A549 (cell line): Measurements from ENCODE around the gene SGTB. TPM values are rescaled to one million over a fixed set of nuclear protein-coding genes. Genes with fewer than 3 reads are reported as not detected.
A peak's percentile ranks its signal among the peaks of the same experiment; 100 is the strongest.

ENCODE experiments used
- ATAC-seq, 2 experiments: fragments of 200-7000 bp in 1 of 2; fragments of >200 bp in 1 of 2; cut with Nextera tagmentation in 1 of 2; cut with Tn5 transposase in 1 of 2; 3 replicates each; pipeline versions ENCODE4 v1.8.0 to v1.9.1; 2018 to 2020; ENCODE audit warnings: mild to moderate bottlenecking in 1 of 2, moderate library complexity in 1 of 2
- CTCF ChIA-PET: fragments of 300-600 bp; sonication (Branson Sonifier 250); formaldehyde crosslinking; extraction: SDS; loops from one replicate; lab custom pipeline; 2021; ENCODE audit warnings: antibody characterized with exemption, inconsistent platforms; lab: Yijun Ruan, JAX
- POLR2A ChIA-PET: fragments of 350-600 bp; formaldehyde crosslinking; extraction: SDS; loops from one replicate; lab custom pipeline; 2021; ENCODE audit warnings: antibody characterized with exemption, inconsistent platforms; lab: Yijun Ruan, JAX
- DNase-seq, 2 experiments: peaks; one replicate each; pipeline versions ENCODE4 v3.0.0 to v3.0.0-alpha.2; 2011 to 2016; ENCODE audit warnings: low read depth in 1 of 2, low spot score in 1 of 2
- FAIRE-seq: peaks from 2 replicates; lab custom pipeline; 2011; peaks lifted over from hg19 to GRCh38; lab: Jason Lieb, UNC
- H3K27ac ChIP-seq, 2 experiments: fragments of >200 bp; sonication (Bioruptor Twin); formaldehyde crosslinking; 3 replicates each; pipeline ENCODE4 v1.5.1; 2016 to 2017
- H3K4me1 ChIP-seq: fragments of >200 bp; sonication (Bioruptor Twin); formaldehyde crosslinking; 3 replicates; pipeline ENCODE4 v1.6.1; 2016
- H3K4me2 ChIP-seq: fragments of >200 bp; sonication (Bioruptor Twin); formaldehyde crosslinking; 3 replicates; pipeline ENCODE4 v1.6.1; 2016
- H3K4me3 ChIP-seq: fragments of >200 bp; sonication (Bioruptor Twin); formaldehyde crosslinking; 3 replicates; pipeline ENCODE4 v1.5.1; 2016
- H3K9me3 ChIP-seq: fragments of >200 bp; sonication (Bioruptor Twin); formaldehyde crosslinking; 3 replicates; pipeline ENCODE4 v1.6.1; 2016
- CBX8 ChIP-seq: fragments of 200-600 bp; sonication (generic); IDR thresholded peaks from 2 replicates; pipeline ENCODE4 v1.6.1; 2016
- CHD4 ChIP-seq: fragments of 200-600 bp; sonication (generic); IDR thresholded peaks from 2 replicates; pipeline ENCODE4 v1.6.1; 2016; ENCODE audit warnings: antibody characterized with exemption, mild to moderate bottlenecking, borderline replicate concordance
- E2F6 ChIP-seq: IDR thresholded peaks from 2 replicates; pipeline ENCODE4 v1.6.1; 2012; ENCODE audit warnings: low read depth, borderline replicate concordance
- ESRRA ChIP-seq: fragments of 150-350 bp; IDR thresholded peaks from 2 replicates; pipeline ENCODE4 v1.6.1; 2014; ENCODE audit warnings: mild to moderate bottlenecking, low read length, borderline replicate concordance
- HMGXB4 ChIP-seq: fragments of 250-450 bp; sonication (Bioruptor Pico); IDR thresholded peaks from 2 replicates; pipeline ENCODE4 v1.5.0; 2021; ENCODE audit warnings: mild to moderate bottlenecking, moderate library complexity, borderline replicate concordance
- HOXB13 ChIP-seq: fragments of 250-450 bp; sonication (Bioruptor Pico); IDR thresholded peaks from 2 replicates; pipeline ENCODE4 v1.5.0; 2020; ENCODE audit warnings: low read depth, mild to moderate bottlenecking, moderate library complexity
- KDM5A ChIP-seq: fragments of 200-600 bp; sonication (generic); IDR thresholded peaks from 2 replicates; pipeline ENCODE4 v1.6.1; 2016; ENCODE audit warnings: antibody characterized with exemption, mild to moderate bottlenecking
- MAFK ChIP-seq: fragments of 450-650 bp; IDR thresholded peaks from 2 replicates; pipeline ENCODE4 v1.6.1; 2014; ENCODE audit not compliant: partially characterized antibody
- PHF8 ChIP-seq: fragments of 200-600 bp; sonication (generic); IDR thresholded peaks from 2 replicates; pipeline ENCODE4 v1.6.1; 2016; ENCODE audit warnings: low read depth, mild to moderate bottlenecking, antibody characterized with exemption, moderate library complexity, borderline replicate concordance
- POLR2AphosphoS2 ChIP-seq: conservative IDR thresholded peaks from 2 replicates; pipeline ENCODE4 v1.6.1; 2012; ENCODE audit warnings: low read length, improper control_type of control experiment, inconsistent platforms
- RAD21 ChIP-seq, 2 experiments: fragments of >200 bp in 1 of 2; sonication (Bioruptor Twin) in 1 of 2; formaldehyde crosslinking in 1 of 2; IDR thresholded peaks in 1 of 2; conservative IDR thresholded peaks in 1 of 2; 2 replicates in 1 of 2; 3 replicates in 1 of 2; pipeline ENCODE4 v1.6.1; 2012 to 2018; ENCODE audit warnings: inconsistent platforms in 1 of 2
- WGBS: methylation state at CpG from one replicate; pipeline ENCODE4 v1.1.6; 2017; ENCODE audit errors: missing lambda C conversion rate; 5-methylcytosine and 5-hydroxymethylcytosine counted together
- polyA plus RNA-seq, 4 experiments: library from polyadenylated mRNA; depleted of rRNA in 3 of 4; stranded (reverse); fragments of >200 nt; fragmentation: RNase III in 1 of 4; extraction: RNeasy Plus Mini Kit Qiagen cat#74134 plus additional on column Dnase treatment in 1 of 4; gene quantifications; 2 replicates in 3 of 4; 3 replicates in 1 of 4; pipeline ENCODE4 v1.2.3, GENCODE V29; 2011 to 2017
- TF ChIP-seq, protein P1 (sequence below): IDR thresholded peaks from 2 replicates; pipeline ENCODE4 v1.6.1; 2012
- TF ChIP-seq, protein P2 (sequence below): IDR thresholded peaks from 2 replicates; pipeline ENCODE4 v1.6.1; 2012

SGTB gene
- polyA plus RNA-seq, 2 of the 4 experiments (the other 2 are of a cell fraction), result 8.6 to 17.4 TPM

DNA sequence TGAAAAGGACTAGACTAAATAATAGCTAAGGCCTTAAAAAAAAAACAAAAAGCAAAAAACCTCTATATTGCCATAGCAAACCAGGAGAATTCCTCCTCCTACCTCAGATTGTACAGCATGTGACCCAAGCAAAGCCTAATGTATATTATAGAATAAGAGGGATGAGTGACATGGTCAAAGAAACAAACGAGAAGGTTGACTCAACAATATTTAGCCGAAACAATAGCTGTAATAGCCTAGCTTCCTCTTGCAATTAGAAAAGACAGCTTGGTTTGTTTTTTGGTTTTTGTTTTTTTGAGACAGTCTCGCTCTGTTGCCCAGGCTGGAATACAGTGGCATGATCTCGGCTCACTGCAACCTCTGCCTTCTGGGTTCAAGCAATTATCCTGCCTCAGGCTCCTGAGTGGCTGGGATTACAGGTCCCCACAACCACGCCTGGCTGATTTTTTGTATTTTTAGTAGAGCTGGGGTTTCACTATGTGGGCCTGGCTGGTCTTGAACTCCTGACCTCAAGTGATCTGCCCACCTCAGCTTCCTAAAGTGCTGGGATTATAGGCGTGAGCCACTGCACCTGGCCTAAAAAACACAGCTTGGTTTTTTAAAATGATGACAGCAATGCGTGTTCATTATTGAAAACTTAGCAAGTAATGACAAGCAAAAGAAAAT is 5.7 kb upstream of the SGTB start:
- Histone ChIP-seq H3K4me2 (peak overlapping the region; percentile 50; the same call in 2 of the 3 replicates), H3K9me3 (no peaks in the 10 kb centered on the region), H3K27ac (peak overlapping the region in 1 of 2 experiments; percentile 50; a peak in 3 of 6 replicates), H3K4me3 (no peak overlapping the region), H3K4me1 (peaks cover 38% of the 10 kb centered on the region)
- CTCF ChIA-PET, result interaction anchor here (0.7 to 1.2 kb wide), 3 partner anchors 16 to 49 kb away, joined by 3 read pairs; no protein-coding TSS in a partner anchor
- 86% methylated on average over 7 of the region's 7 CpGs for WGBS
- FAIRE-seq, result no peak
- ATAC-seq, result no peak
- no peak for DNase-seq
- TF ChIP-seq HOXB13 (CRISPR knock-in tag) (no peak), PHF8 (no peak), KDM5A (no peak)
- TF ChIP-seq, protein P1, sequence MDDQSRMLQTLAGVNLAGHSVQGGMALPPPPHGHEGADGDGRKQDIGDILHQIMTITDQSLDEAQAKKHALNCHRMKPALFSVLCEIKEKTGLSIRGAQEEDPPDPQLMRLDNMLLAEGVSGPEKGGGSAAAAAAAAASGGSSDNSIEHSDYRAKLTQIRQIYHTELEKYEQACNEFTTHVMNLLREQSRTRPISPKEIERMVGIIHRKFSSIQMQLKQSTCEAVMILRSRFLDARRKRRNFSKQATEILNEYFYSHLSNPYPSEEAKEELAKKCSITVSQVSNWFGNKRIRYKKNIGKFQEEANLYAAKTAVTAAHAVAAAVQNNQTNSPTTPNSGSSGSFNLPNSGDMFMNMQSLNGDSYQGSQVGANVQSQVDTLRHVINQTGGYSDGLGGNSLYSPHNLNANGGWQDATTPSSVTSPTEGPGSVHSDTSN, result no peak
- TF ChIP-seq, protein P2, sequence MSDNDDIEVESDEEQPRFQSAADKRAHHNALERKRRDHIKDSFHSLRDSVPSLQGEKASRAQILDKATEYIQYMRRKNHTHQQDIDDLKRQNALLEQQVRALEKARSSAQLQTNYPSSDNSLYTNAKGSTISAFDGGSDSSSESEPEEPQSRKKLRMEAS, result no peak
- POLR2A ChIA-PET, result no interaction called here

DNA sequence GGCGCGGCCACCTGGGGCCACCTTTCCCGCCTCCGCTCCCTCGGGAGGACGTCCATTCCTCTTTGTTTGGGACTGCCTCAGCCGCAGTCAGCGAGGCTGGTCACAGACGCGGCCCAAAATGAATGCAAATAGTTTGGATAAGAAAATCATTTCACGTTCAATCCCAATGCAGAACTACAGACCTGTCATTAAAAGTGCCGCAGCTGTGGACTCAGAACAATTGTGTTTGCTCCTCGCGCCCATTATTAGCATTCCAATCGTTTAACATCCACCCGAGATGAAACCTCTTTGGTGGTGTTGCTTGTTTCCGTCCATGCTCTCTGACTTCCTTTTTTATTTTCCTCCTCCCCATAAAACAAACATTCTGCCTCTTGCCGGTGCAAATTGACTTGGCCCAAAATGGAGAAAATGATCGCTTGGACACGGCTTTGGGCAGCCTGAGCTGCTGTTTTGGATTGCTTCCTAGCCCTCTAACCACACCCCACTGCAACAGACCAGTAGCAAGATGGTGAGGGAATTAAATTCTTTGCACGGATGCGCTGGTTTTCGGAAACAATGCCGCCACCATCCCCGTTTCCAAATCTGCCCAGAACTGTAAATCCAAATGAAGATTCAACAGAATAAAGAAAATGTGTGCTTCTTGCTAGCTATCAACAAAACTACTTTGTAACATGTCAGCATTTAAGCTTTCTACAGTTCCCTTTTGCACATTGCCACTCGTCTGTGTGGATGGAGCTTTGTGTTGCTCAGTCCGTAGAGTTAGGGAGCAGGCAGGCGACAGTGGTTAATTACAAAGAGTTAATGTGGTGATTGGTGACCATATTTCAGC is 880 bp upstream of the SGTB start:
- Histone ChIP-seq H3K27ac (peak overlapping the region; percentile 92 to 97), H3K4me1 (peaks cover 28% of the 10 kb centered on the region), H3K4me2 (peak overlapping the region; percentile 95), H3K9me3 (no peaks in the 10 kb centered on the region), H3K4me3 (peak overlapping the region; percentile 99)
- ATAC-seq (peak; percentile 63 to 73), FAIRE-seq (no peak), DNase-seq (peak; percentile 65 to 73)
- ChIA-PET CTCF (interaction anchor here (0.7 to 1.3 kb wide), 2 partner anchors 10 to 16 kb away, joined by 3 to 5 read pairs; no protein-coding TSS in a partner anchor), POLR2A (interaction anchor here (0.7 to 1.0 kb wide), 3 partner anchors 99 to 421 kb away, joined by 4 to 7 read pairs (median 5); partner anchors contain the start of genes ERBIN, SREK1 and TRIM23)
- TF ChIP-seq E2F6 (no peak), CBX8 (no peak), MAFK (peak; percentile 77), POLR2AphosphoS2 (no peak), HMGXB4 (CRISPR knock-in tag) (no peak), CHD4 (no peak), ESRRA (no peak), RAD21 (conservative IDR thresholded peaks at IDR 0.05 in 1 of 2, IDR thresholded peaks at IDR 0.05 in 1 of 2) (no peak)
- TF ChIP-seq, protein P2, result peak; percentile 3; the same call in 1 of the 2 replicates
- 2% methylated on average over 24 of the region's 28 CpGs for WGBS
